Smooth muscle cell (in vitro differentiated cells): ENCODE results near the gene TFIP11. TPM values are rescaled to one million over a fixed set of nuclear protein-coding genes. Genes with fewer than 3 reads are reported as not detected.

Source experiments
- DNase-seq: peaks from one replicate; lab custom pipeline; 2025; ENCODE audit not compliant: unreplicated experiment; lab: John Stamatoyannopoulos, UW
- H2AFZ ChIP-seq: fragments of 200-600 bp; sonication (generic); 2 replicates; pipeline ENCODE4 v1.6.0; 2016; ENCODE audit warnings: antibody characterized with exemption, low read depth, mild to moderate bottlenecking
- H3F3A ChIP-seq: fragments of 200-600 bp; sonication (generic); 2 replicates; pipeline ENCODE4 v1.6.0; 2017; ENCODE audit warnings: antibody characterized with exemption, low read depth
- H3K27ac ChIP-seq: fragments of 200-600 bp; sonication (generic); 2 replicates; pipeline ENCODE4 v1.5.1; 2016; ENCODE audit warnings: low read depth, mild to moderate bottlenecking
- H3K27me3 ChIP-seq: fragments of 200-600 bp; sonication (generic); 2 replicates; pipeline ENCODE4 v1.6.1; 2016; ENCODE audit warnings: low read depth, mild to moderate bottlenecking
- H3K36me3 ChIP-seq: fragments of 200-600 bp; sonication (generic); 2 replicates; pipeline ENCODE4 v1.5.1; 2016; ENCODE audit warnings: low read depth
- H3K4me1 ChIP-seq: fragments of 200-600 bp; sonication (generic); 2 replicates; pipeline ENCODE4 v1.5.1; 2016; ENCODE audit warnings: low read depth
- H3K4me2 ChIP-seq: fragments of 200-600 bp; sonication (generic); 2 replicates; pipeline ENCODE4 v1.6.0; 2016; ENCODE audit warnings: mild to moderate bottlenecking
- H3K4me3 ChIP-seq: fragments of 200-600 bp; sonication (generic); 2 replicates; pipeline ENCODE4 v1.5.1; 2016; ENCODE audit warnings: mild to moderate bottlenecking
- H3K79me2 ChIP-seq: fragments of 200-600 bp; sonication (generic); 2 replicates; pipeline ENCODE4 v1.6.0; 2016; ENCODE audit warnings: low read depth, mild to moderate bottlenecking
- H3K9ac ChIP-seq: fragments of 200-600 bp; sonication (generic); 2 replicates; pipeline ENCODE4 v1.6.0; 2016; ENCODE audit warnings: low read depth
- H3K9me3 ChIP-seq: fragments of 200-600 bp; sonication (generic); replicated peaks from 2 replicates; pipeline ENCODE4 v1.5.1; 2016; ENCODE audit warnings: low read depth
- H4K20me1 ChIP-seq: fragments of 200-600 bp; sonication (generic); 2 replicates; pipeline ENCODE4 v1.6.0; 2016; ENCODE audit warnings: low read depth
- WGBS: methylation state at CpG from one replicate; pipeline ENCODE4 v1.1.7; 2016; ENCODE audit warnings: low lambda C conversion rate; 5-methylcytosine and 5-hydroxymethylcytosine counted together
- polyA plus RNA-seq: library from polyadenylated mRNA; unstranded; fragments of >200 nt; fragmentation: Nextera tagmentation; extraction: Ambion mirVana; gene quantifications from 2 replicates; pipeline ENCODE4 v1.2.1, GENCODE V29; 2016
- total RNA-seq: library from RNA; depleted of rRNA; stranded (reverse); fragments of >200 nt; gene quantifications from 2 replicates; pipeline ENCODE4 v1.2.3, GENCODE V29; 2014
- TF ChIP-seq, protein P1 (sequence below): fragments of 200-600 bp; sonication (generic); IDR thresholded peaks from 2 replicates; pipeline ENCODE4 v1.5.1; 2017; ENCODE audit warnings: borderline replicate concordance, mild to moderate bottlenecking, antibody characterized with exemption; ENCODE audit not compliant: insufficient read depth, poor library complexity, severe bottlenecking

TFIP11 gene
- total and polyA plus RNA-seq, 2 experiments from 2014 or later = 22.5 to 25.7 TPM

DNA sequence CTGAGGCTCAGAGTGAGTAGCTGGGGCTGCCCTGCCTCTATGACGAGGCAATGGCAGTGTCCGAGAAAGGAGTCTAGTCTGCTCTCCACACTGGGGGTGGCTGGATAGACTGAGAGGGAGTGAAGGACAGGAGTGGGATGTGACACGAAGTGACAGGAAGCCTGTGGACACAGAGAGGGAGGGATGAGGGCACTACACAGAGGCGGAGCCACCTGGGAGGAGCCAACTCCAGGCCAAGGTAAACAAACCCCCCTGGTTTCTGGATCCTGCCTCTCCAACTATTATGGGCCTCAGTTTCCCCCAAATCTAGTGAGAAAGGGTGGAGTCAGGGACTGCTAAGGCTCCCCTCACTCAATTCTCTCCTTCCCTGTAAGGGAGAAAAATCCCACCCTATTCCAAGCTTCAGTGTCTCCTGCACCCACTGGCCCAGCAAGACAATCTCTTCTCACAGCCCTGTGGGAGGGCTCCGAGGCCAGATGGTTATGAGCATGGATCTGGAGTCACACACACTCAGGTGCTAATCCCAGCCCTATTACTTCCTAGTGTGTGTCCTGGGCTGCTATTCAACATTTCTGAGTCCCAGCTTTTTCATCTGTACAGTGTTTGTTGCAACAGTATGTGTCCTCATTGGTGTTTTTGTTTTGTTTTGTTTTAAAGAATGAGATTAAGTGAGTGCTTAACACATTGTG is 58.3 kb downstream of the TFIP11 start:
- WGBS = 95% methylated on average over 5 of the region's 5 CpGs
- no peaks in the 10 kb centered on the region for H4K20me1 ChIP-seq
- TF ChIP-seq, protein P1, sequence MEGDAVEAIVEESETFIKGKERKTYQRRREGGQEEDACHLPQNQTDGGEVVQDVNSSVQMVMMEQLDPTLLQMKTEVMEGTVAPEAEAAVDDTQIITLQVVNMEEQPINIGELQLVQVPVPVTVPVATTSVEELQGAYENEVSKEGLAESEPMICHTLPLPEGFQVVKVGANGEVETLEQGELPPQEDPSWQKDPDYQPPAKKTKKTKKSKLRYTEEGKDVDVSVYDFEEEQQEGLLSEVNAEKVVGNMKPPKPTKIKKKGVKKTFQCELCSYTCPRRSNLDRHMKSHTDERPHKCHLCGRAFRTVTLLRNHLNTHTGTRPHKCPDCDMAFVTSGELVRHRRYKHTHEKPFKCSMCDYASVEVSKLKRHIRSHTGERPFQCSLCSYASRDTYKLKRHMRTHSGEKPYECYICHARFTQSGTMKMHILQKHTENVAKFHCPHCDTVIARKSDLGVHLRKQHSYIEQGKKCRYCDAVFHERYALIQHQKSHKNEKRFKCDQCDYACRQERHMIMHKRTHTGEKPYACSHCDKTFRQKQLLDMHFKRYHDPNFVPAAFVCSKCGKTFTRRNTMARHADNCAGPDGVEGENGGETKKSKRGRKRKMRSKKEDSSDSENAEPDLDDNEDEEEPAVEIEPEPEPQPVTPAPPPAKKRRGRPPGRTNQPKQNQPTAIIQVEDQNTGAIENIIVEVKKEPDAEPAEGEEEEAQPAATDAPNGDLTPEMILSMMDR = no peak

DNA sequence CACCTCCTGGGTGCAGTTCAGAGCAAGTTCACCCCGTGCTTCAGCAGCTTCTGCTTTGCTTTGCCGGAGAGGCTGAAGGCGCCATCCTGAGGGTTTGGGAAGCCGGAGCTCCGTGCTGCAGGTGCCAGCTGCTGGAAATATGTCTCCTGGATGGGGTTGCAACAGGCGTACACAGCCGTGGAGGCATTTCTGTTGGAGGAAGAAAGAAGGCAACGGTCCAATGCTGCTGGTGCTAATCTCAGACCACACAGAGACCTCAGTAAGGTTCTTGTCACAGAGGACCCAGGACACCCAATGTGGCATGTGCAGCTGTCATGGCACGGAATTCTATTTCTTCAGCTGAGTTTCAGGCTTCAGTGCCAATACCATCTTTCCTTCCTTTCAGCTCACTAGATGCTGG is 59.1 kb downstream of the TFIP11 start:
- Histone ChIP-seq H3K4me3 (no peak overlapping the region), H3K4me1 (no peaks in the 10 kb centered on the region)
- TF ChIP-seq, protein P1 = no peak

More for the DNA sequence above, 58.3 kb downstream of the TFIP11 start:
- no peaks in the 10 kb centered on the region for H3K27me3 ChIP-seq
- no peak for DNase-seq
- H2AFZ ChIP-seq = no peak overlapping the region
- no peaks in the 10 kb centered on the region for H3K9me3 ChIP-seq
- H3K9ac ChIP-seq = no peak overlapping the region
- no peak overlapping the region for H3K4me2 ChIP-seq
- no peaks in the 10 kb centered on the region for H3K4me1 ChIP-seq
- H3K4me3 ChIP-seq = no peak overlapping the region
- H3F3A ChIP-seq = no peaks in the 10 kb centered on the region
- no peak overlapping the region for H3K27ac ChIP-seq
- no peaks in the 10 kb centered on the region for H3K79me2 ChIP-seq
- H3K36me3 ChIP-seq = no peaks in the 10 kb centered on the region

DNA sequence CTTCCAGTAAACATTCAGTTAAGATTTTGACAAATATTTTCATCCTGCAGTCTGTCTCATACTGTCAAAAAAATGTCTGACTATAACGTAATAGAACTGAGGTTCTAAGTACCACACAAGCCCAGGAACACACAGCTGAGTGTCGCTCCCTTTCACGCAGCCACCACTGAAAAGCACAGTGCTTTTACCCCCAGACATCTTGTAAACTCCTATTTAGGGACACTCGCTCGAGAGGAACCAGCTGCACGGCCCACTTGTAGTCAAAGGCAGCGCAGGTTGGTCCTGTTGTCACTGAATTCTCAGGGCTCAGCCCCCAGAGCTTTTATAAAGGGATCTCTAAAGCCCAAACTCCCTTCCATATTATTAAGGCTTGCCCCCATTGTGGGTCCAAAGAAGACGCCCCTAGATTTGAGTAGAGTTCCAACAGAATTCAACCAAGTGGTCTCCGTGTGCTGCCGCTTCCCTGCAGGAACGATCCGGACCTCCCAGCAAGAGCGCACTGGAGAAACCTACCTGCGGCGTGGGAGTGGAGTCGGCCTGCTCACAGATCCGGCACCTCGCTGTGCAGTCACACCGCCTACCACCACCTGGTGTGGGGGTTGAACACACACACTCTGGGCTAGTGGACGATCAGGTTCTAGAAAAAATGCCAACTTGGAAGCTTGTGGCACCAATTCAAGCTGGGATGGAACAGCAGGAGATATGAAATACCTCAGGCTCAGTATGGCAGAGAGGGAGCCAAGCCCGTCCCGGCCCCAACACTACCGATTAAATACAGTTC is 59.8 kb downstream of the TFIP11 start:
- H4K20me1 ChIP-seq = no peaks in the 10 kb centered on the region
- DNase-seq = no peak
- no peaks in the 10 kb centered on the region for H3K9me3 ChIP-seq
- H3F3A ChIP-seq = no peaks in the 10 kb centered on the region
- H3K4me3 ChIP-seq = no peak overlapping the region
- no peaks in the 10 kb centered on the region for H3K4me1 ChIP-seq
- H2AFZ ChIP-seq = no peak overlapping the region
- no peak overlapping the region for H3K9ac ChIP-seq
- no peaks in the 10 kb centered on the region for H3K36me3 ChIP-seq
- WGBS = 97% methylated on average over 23 of the region's 23 CpGs
- no peak overlapping the region for H3K27ac ChIP-seq
- no peaks in the 10 kb centered on the region for H3K27me3 ChIP-seq
- H3K4me2 ChIP-seq = no peak overlapping the region
- TF ChIP-seq, protein P1 = no peak
- H3K79me2 ChIP-seq = no peaks in the 10 kb centered on the region

More for the DNA sequence above, 59.1 kb downstream of the TFIP11 start:
- Histone ChIP-seq H3K27ac (no peak overlapping the region), H3K4me2 (no peak overlapping the region), H3K9me3 (no peaks in the 10 kb centered on the region), H4K20me1 (no peaks in the 10 kb centered on the region), H3K9ac (no peak overlapping the region), H3K36me3 (no peaks in the 10 kb centered on the region), H3K27me3 (no peaks in the 10 kb centered on the region), H3K79me2 (no peaks in the 10 kb centered on the region), H2AFZ (no peak overlapping the region), H3F3A (no peaks in the 10 kb centered on the region)
- 98% methylated on average over 9 of the region's 9 CpGs for WGBS
- no peak for DNase-seq
